ENCODE measurements around the gene DCC. TPM values are rescaled to one million over a fixed set of nuclear protein-coding genes. Genes with fewer than 3 reads are reported as not detected.

DCC gene
- total RNA-seq, 1 experiment from 2014 or later, result 0.72 TPM

DNA sequence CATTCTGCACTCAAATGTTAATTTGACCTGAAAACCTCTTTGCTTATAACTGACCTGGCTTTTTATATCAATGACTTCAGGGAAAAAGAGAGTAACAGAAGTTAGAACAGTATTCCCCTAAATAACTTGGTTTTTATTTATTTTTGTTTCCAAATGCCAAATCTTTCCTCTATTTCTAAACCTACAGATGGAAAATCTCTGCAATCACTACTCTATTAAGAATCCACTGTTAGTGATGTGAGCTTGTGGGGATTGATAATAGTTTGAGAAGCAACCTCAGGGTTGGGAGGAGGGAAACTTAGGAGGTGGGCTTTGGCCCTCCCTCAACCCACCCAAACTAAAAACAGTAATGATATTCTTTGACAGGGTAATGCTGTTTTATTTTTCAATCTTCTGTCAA, 351.8 kb downstream of the DCC start:
- DNase-seq (ENCODE audit: low spot score) (no peak), ATAC-seq (no peak)
- ChIA-PET CTCF (no interaction called here), POLR2A (no interaction called here)
- TF ChIP-seq, protein P1, sequence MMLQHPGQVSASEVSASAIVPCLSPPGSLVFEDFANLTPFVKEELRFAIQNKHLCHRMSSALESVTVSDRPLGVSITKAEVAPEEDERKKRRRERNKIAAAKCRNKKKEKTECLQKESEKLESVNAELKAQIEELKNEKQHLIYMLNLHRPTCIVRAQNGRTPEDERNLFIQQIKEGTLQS (CRISPR knock-in tag; conservative IDR thresholded peaks at IDR 0.05), result no peak
- TF ChIP-seq, protein P2, sequence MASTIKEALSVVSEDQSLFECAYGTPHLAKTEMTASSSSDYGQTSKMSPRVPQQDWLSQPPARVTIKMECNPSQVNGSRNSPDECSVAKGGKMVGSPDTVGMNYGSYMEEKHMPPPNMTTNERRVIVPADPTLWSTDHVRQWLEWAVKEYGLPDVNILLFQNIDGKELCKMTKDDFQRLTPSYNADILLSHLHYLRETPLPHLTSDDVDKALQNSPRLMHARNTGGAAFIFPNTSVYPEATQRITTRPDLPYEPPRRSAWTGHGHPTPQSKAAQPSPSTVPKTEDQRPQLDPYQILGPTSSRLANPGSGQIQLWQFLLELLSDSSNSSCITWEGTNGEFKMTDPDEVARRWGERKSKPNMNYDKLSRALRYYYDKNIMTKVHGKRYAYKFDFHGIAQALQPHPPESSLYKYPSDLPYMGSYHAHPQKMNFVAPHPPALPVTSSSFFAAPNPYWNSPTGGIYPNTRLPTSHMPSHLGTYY (CRISPR knock-in tag; IDR thresholded peaks at IDR 0.05), result no peak
- no peak for TF ChIP-seq NR1H2 (CRISPR knock-in tag; IDR thresholded peaks at IDR 0.05)
- no peak for TF ChIP-seq GTF2I (CRISPR knock-in tag; conservative IDR thresholded peaks at IDR 0.05)
- no peak for TF ChIP-seq ZNF138 (CRISPR knock-in tag; conservative IDR thresholded peaks at IDR 0.05)
- no peak for TF ChIP-seq PRRX2 (CRISPR knock-in tag; IDR thresholded peaks at IDR 0.05)
- TF ChIP-seq TP53 (CRISPR knock-in tag; IDR thresholded peaks at IDR 0.05), result no peak
- TF ChIP-seq ETV6 (CRISPR knock-in tag; IDR thresholded peaks at IDR 0.05), result no peak
- TF ChIP-seq ZNF317 (CRISPR knock-in tag; IDR thresholded peaks at IDR 0.05; ENCODE audit: borderline replicate concordance, low read depth), result no peak
- TF ChIP-seq, protein P3, sequence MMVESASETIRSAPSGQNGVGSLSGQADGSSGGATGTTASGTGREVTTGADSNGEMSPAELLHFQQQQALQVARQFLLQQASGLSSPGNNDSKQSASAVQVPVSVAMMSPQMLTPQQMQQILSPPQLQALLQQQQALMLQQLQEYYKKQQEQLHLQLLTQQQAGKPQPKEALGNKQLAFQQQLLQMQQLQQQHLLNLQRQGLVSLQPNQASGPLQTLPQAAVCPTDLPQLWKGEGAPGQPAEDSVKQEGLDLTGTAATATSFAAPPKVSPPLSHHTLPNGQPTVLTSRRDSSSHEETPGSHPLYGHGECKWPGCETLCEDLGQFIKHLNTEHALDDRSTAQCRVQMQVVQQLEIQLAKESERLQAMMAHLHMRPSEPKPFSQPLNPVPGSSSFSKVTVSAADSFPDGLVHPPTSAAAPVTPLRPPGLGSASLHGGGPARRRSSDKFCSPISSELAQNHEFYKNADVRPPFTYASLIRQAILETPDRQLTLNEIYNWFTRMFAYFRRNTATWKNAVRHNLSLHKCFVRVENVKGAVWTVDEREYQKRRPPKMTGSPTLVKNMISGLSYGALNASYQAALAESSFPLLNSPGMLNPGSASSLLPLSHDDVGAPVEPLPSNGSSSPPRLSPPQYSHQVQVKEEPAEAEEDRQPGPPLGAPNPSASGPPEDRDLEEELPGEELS (CRISPR knock-in tag; IDR thresholded peaks at IDR 0.05), result no peak
- TF ChIP-seq, protein P4, sequence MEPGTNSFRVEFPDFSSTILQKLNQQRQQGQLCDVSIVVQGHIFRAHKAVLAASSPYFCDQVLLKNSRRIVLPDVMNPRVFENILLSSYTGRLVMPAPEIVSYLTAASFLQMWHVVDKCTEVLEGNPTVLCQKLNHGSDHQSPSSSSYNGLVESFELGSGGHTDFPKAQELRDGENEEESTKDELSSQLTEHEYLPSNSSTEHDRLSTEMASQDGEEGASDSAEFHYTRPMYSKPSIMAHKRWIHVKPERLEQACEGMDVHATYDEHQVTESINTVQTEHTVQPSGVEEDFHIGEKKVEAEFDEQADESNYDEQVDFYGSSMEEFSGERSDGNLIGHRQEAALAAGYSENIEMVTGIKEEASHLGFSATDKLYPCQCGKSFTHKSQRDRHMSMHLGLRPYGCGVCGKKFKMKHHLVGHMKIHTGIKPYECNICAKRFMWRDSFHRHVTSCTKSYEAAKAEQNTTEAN (CRISPR knock-in tag; IDR thresholded peaks at IDR 0.05), result no peak
- no peak for TF ChIP-seq TEAD1 (CRISPR knock-in tag; IDR thresholded peaks at IDR 0.05)
- TF ChIP-seq, protein P5, sequence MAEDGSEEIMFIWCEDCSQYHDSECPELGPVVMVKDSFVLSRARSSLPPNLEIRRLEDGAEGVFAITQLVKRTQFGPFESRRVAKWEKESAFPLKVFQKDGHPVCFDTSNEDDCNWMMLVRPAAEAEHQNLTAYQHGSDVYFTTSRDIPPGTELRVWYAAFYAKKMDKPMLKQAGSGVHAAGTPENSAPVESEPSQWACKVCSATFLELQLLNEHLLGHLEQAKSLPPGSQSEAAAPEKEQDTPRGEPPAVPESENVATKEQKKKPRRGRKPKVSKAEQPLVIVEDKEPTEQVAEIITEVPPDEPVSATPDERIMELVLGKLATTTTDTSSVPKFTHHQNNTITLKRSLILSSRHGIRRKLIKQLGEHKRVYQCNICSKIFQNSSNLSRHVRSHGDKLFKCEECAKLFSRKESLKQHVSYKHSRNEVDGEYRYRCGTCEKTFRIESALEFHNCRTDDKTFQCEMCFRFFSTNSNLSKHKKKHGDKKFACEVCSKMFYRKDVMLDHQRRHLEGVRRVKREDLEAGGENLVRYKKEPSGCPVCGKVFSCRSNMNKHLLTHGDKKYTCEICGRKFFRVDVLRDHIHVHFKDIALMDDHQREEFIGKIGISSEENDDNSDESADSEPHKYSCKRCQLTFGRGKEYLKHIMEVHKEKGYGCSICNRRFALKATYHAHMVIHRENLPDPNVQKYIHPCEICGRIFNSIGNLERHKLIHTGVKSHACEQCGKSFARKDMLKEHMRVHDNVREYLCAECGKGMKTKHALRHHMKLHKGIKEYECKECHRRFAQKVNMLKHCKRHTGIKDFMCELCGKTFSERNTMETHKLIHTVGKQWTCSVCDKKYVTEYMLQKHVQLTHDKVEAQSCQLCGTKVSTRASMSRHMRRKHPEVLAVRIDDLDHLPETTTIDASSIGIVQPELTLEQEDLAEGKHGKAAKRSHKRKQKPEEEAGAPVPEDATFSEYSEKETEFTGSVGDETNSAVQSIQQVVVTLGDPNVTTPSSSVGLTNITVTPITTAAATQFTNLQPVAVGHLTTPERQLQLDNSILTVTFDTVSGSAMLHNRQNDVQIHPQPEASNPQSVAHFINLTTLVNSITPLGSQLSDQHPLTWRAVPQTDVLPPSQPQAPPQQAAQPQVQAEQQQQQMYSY (CRISPR knock-in tag; IDR thresholded peaks at IDR 0.05), result no peak
- no peak for TF ChIP-seq TCF7 (CRISPR knock-in tag; IDR thresholded peaks at IDR 0.05; ENCODE audit: low read depth)
- TF ChIP-seq ATF1 (CRISPR knock-in tag; IDR thresholded peaks at IDR 0.05), result no peak
- Mint-ChIP-seq H3K9me3 (no peaks in the 10 kb centered on the region), H3K4me1 (no peaks in the 10 kb centered on the region), H3K27me3 (ENCODE audit: low read depth) (no peaks in the 10 kb centered on the region), H3K36me3 (no peaks in the 10 kb centered on the region), H3K4me3 (no peak overlapping the region), H3K27ac (no peak overlapping the region)

DNA sequence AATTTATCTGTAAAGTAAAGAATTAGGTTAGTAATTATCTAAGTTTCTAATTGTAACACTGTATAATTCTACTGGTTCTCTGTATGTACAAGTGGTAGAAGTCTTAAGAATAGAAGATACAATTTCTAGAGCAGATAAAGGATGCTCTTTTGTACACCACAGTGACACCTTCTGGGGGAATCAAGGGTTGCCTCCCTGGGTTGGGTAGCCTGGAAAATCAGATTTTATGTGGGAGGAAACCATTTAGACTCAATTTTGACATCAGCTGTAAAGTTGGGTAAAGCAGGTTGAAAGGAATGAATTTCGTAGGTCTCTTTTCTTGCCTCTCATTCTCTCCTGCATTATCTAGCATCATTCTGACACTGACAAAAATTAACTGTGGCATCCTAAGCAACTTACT, 354.8 kb downstream of the DCC start:
- peak; percentile 73 for ATAC-seq
- no peak overlapping the region for H3K27ac Mint-ChIP-seq
- H3K27me3 Mint-ChIP-seq (ENCODE audit: low read depth), result no peaks in the 10 kb centered on the region
- no peaks in the 10 kb centered on the region for H3K36me3 Mint-ChIP-seq
- H3K4me1 Mint-ChIP-seq, result no peaks in the 10 kb centered on the region
- DNase-seq (ENCODE audit: low spot score), result peak; percentile 31
- no peak for TF ChIP-seq ZNF396 (CRISPR knock-in tag; IDR thresholded peaks at IDR 0.05; ENCODE audit: borderline replicate concordance)
- TF ChIP-seq, protein P6, sequence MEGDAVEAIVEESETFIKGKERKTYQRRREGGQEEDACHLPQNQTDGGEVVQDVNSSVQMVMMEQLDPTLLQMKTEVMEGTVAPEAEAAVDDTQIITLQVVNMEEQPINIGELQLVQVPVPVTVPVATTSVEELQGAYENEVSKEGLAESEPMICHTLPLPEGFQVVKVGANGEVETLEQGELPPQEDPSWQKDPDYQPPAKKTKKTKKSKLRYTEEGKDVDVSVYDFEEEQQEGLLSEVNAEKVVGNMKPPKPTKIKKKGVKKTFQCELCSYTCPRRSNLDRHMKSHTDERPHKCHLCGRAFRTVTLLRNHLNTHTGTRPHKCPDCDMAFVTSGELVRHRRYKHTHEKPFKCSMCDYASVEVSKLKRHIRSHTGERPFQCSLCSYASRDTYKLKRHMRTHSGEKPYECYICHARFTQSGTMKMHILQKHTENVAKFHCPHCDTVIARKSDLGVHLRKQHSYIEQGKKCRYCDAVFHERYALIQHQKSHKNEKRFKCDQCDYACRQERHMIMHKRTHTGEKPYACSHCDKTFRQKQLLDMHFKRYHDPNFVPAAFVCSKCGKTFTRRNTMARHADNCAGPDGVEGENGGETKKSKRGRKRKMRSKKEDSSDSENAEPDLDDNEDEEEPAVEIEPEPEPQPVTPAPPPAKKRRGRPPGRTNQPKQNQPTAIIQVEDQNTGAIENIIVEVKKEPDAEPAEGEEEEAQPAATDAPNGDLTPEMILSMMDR (IDR thresholded peaks at IDR 0.05), result peak; percentile 36; the same call in 1 of the 2 replicates
- POLR2A ChIA-PET, result no interaction called here
- no peaks in the 10 kb centered on the region for H3K9me3 Mint-ChIP-seq
- no peak overlapping the region for H3K4me3 Mint-ChIP-seq
- CTCF ChIA-PET, result no interaction called here
